Thyroid gland (tissue), 4 donors: ENCODE measurements around the gene PVR.
"Not testable (repeated sequence)": the region's sequence is repeated elsewhere in the genome, so short reads cannot be mapped to it uniquely, and the experiment has no call there.

ENCODE experiments used
- CTCF ChIP-seq, 6 experiments: fragments of 200-600 bp in 3 of 6; fragments of 450-650 bp in 3 of 6; sonication (generic) in 3 of 6; IDR thresholded peaks; one replicate each; pipeline ENCODE4 v1.5.1; 2016 to 2019; ENCODE audit warnings: antibody characterized with exemption in 6 of 6, mild to moderate bottlenecking in 2 of 6, inconsistent platforms in 1 of 6, moderate library complexity in 1 of 6
- POLR2A ChIP-seq, 2 donors: fragments of 450-650 bp; IDR thresholded peaks; one replicate each; pipeline ENCODE4 v1.6.1; 2017; ENCODE audit warnings: antibody characterized with exemption in 2 of 2, mild to moderate bottlenecking in 2 of 2, moderate library complexity in 1 of 2

GRCh38 chr19:44684396-44684795 lies 40.7 kb downstream of the PVR start:
- not testable (repeated sequence) for TF ChIP-seq POLR2A, CTCF (IDR thresholded peaks at IDR 0.05)
